Measurements from ENCODE around the gene DLGAP1.

- TF ChIP-seq EZH2 (IDR thresholded peaks at IDR 0.05; ENCODE audit: insufficient read depth, poor library complexity, severe bottlenecking) (no peak), EZH2phosphoT487 (IDR thresholded peaks at IDR 0.05; ENCODE audit: insufficient read depth, low read depth) (no peak)
These were observed 543.7 kb downstream of the DLGAP1 start for GRCh38 chr18:3911413-3911812.
